PFSK-1 (cell line): ENCODE results near the gene AOAH.

Experiments
- FOXP2 ChIP-seq: optimal IDR thresholded peaks from 2 replicates; pipeline ENCODE3; 2011; ENCODE audit warnings: borderline replicate concordance, control low read depth, inconsistent platforms; ENCODE audit not compliant: insufficient read depth; ENCODE audit errors: extremely low read length, extremely low read depth
- POLR2AphosphoS5 ChIP-seq: IDR thresholded peaks from 2 replicates; pipeline ENCODE4 v1.6.1; 2012; ENCODE audit warnings: low read depth, mild to moderate bottlenecking, control low read depth, low read length, moderate library complexity
- SIN3A ChIP-seq: IDR thresholded peaks from 2 replicates; pipeline ENCODE4 v1.6.1; 2012; ENCODE audit warnings: mild to moderate bottlenecking, low read length, moderate library complexity, borderline replicate concordance; ENCODE audit not compliant: insufficient read depth
- TAF1 ChIP-seq: IDR thresholded peaks from 2 replicates; pipeline ENCODE4 v1.6.1; 2012; ENCODE audit warnings: low read length, control low read depth, borderline replicate concordance; ENCODE audit not compliant: insufficient read depth
- TF ChIP-seq, protein P1 (sequence below), 2 experiments: IDR thresholded peaks; 2 replicates each; pipeline versions ENCODE4 v1.6.1 to v1.8.0; 2011 to 2012; ENCODE audit warnings: low read depth in 2 of 2, low read length in 2 of 2, control low read depth in 1 of 2, inconsistent platforms in 1 of 2, mild to moderate bottlenecking in 1 of 2, moderate library complexity in 1 of 2; ENCODE audit not compliant: insufficient read depth in 1 of 2

AOAH gene

DNA sequence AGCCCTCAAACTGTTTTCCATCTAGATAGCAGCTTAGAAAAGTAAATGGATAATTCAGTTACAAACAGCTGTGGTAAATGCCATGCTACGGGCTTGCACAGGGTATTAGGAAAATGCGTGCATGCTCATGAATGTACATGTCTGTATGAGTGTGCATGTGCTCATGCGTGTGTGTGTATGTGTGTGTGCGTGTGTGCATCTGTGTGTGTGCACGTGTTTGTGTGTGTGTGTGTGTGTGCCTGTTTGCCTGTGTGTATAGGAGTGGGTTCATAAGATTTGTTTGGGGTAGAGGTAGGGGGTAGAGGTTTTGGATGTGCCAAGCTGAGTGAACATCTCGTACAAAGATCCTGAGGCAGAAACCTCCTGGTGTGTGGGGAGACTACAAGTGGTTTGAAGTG, 52.9 kb downstream of the AOAH start:
- TF ChIP-seq SIN3A (no peak), POLR2AphosphoS5 (no peak), FOXP2 (no peak), TAF1 (no peak)
- TF ChIP-seq, protein P1, sequence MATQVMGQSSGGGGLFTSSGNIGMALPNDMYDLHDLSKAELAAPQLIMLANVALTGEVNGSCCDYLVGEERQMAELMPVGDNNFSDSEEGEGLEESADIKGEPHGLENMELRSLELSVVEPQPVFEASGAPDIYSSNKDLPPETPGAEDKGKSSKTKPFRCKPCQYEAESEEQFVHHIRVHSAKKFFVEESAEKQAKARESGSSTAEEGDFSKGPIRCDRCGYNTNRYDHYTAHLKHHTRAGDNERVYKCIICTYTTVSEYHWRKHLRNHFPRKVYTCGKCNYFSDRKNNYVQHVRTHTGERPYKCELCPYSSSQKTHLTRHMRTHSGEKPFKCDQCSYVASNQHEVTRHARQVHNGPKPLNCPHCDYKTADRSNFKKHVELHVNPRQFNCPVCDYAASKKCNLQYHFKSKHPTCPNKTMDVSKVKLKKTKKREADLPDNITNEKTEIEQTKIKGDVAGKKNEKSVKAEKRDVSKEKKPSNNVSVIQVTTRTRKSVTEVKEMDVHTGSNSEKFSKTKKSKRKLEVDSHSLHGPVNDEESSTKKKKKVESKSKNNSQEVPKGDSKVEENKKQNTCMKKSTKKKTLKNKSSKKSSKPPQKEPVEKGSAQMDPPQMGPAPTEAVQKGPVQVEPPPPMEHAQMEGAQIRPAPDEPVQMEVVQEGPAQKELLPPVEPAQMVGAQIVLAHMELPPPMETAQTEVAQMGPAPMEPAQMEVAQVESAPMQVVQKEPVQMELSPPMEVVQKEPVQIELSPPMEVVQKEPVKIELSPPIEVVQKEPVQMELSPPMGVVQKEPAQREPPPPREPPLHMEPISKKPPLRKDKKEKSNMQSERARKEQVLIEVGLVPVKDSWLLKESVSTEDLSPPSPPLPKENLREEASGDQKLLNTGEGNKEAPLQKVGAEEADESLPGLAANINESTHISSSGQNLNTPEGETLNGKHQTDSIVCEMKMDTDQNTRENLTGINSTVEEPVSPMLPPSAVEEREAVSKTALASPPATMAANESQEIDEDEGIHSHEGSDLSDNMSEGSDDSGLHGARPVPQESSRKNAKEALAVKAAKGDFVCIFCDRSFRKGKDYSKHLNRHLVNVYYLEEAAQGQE (IDR thresholded peaks at IDR 0.05; ENCODE audit: insufficient read depth in 1 of 2, low read depth in 2 of 2, low read length in 2 of 2) = no peak

DNA sequence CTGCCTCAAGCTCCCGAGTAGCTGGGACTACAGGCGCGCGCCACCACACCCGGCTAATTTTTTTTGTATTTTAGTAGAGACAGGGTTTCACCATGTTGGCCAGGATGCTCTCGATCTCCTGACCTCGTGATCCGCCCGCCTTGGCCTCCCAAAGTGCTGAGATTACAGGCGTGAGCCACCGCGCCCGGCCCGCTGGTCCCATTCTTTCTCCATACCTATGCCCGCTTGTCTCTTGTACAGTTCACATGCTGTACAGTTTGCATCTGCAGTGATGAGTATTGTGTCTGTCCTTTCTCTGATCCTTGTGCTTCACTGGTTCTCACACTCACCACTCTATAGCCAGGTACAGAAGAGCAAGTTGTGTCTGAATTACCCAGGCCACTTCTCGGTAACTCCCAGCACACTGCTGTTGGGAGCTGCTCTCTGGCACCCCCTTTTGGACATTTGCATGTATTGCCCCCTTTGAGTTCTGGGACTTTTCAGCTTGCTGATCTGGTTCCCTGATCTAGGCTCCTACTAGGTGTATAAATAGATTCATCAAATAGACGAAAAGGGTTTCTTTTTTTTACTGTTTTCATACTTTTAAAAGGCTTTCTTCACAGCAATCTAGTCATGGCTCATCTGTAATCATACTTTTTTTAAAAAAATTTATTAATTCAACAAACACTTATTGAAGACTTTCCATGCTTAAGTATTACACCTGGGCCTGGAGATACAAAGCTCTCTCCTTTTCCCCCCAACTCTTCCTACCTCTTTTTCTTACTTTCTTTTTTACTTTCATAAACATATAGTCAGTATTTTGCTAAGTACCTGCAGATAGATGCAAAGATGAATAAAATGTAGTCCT, 53.5 kb downstream of the AOAH start:
- TF ChIP-seq TAF1 (no peak), SIN3A (no peak), FOXP2 (no peak), POLR2AphosphoS5 (no peak)
- TF ChIP-seq, protein P1 (IDR thresholded peaks at IDR 0.05; ENCODE audit: insufficient read depth in 1 of 2, low read depth in 2 of 2, low read length in 2 of 2) = no peak

DNA sequence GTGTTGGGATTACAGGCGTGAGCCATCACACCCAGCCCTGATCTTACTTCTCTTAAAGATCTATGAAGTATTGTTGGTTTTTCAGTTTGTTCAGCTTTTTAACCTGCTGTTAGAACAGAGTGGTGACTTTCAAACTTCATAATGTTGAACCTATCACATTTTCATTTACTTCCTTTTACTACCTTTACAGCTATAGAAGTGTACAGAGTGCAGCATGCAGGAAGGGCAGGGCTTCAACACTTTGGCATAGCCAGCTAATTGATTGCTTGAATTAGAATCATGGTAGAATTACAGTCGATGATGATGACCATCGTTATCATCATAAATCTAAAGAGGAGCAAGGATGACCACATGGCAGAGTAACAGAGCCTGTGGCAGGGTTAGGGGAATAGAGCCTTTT, 55.5 kb downstream of the AOAH start:
- TF ChIP-seq, protein P1 (IDR thresholded peaks at IDR 0.05; ENCODE audit: insufficient read depth in 1 of 2, low read depth in 2 of 2, low read length in 2 of 2) = no peak
- no peak for TF ChIP-seq FOXP2
- TF ChIP-seq POLR2AphosphoS5 = no peak
- TF ChIP-seq SIN3A = no peak
- no peak for TF ChIP-seq TAF1

DNA sequence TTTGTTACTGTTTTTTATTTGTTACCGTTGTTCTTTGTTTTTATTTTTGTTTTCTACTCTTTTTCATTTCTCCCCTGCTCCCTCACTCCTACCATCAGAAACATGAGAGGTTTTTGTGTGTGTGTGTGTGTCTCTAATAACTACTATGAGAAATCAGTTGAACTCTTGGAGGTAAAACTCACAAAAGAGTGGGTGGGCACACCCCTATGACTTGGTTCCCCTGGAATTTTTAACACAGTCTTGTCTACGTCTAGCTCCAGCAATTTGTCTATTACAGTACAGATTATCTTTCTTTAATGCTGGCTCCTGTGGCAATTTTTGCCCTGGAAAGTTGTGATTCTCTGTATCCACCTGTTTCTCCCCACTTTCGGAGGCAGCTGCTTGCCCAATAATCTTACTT, 56.2 kb downstream of the AOAH start:
- no peak for TF ChIP-seq TAF1

- TF ChIP-seq FOXP2 = no peak
- TF ChIP-seq SIN3A = no peak
- no peak for TF ChIP-seq TAF1
- no peak for TF ChIP-seq POLR2AphosphoS5
- TF ChIP-seq, protein P1 (IDR thresholded peaks at IDR 0.05; ENCODE audit: insufficient read depth in 1 of 2, low read depth in 2 of 2, low read length in 2 of 2) = no peak
These were observed 57.1 kb downstream of the AOAH start for GRCh38 chr7:36667007-36667745.
